SK-N-MC (cell line): ENCODE measurements around the gene HOXD9.

Experiments used
- DNase-seq: peaks from one replicate; pipeline ENCODE4 v3.0.0-alpha.2; 2011; ENCODE audit warnings: low read depth, low spot score
- H3K27ac ChIP-seq: fragments of 200-600 bp; sonication (generic); 2 replicates; pipeline ENCODE4 v1.5.1; 2016; ENCODE audit warnings: mixed run types
- H3K36me3 ChIP-seq: fragments of 200-600 bp; sonication (generic); 2 replicates; pipeline ENCODE4 v1.6.1; 2017; ENCODE audit warnings: antibody characterized with exemption, low read length, mixed read lengths; ENCODE audit not compliant: insufficient read depth
- H3K4me3 ChIP-seq: fragments of 200-600 bp; sonication (generic); 2 replicates; pipeline ENCODE4 v1.5.1; 2016
- H3K9ac ChIP-seq: fragments of 200-600 bp; sonication (generic); 2 replicates; pipeline ENCODE4 v1.8.0; 2017; ENCODE audit warnings: mixed run types, mixed read lengths; ENCODE audit not compliant: insufficient read length
- H3K9me3 ChIP-seq: fragments of 200-600 bp; sonication (generic); 2 replicates; pipeline ENCODE4 v1.6.1; 2017; ENCODE audit warnings: low read depth, mild to moderate bottlenecking, antibody characterized with exemption, low read length, moderate library complexity, mixed read lengths
- EZH2 ChIP-seq: fragments of 200-600 bp; sonication (generic); IDR thresholded peaks from one replicate; pipeline ENCODE4 v1.6.1; 2017; ENCODE audit warnings: antibody characterized with exemption
- FOXP2 ChIP-seq: optimal IDR thresholded peaks from 2 replicates; pipeline ENCODE3; 2011; ENCODE audit warnings: mild to moderate bottlenecking, moderate library complexity; ENCODE audit not compliant: insufficient read depth; ENCODE audit errors: extremely low read length, control extremely low read depth
- POLR2AphosphoS5 ChIP-seq: IDR thresholded peaks from 2 replicates; pipeline ENCODE4 v1.6.1; 2012; ENCODE audit warnings: mild to moderate bottlenecking, low read depth, low read length, borderline replicate concordance

HOXD9 gene

DNA sequence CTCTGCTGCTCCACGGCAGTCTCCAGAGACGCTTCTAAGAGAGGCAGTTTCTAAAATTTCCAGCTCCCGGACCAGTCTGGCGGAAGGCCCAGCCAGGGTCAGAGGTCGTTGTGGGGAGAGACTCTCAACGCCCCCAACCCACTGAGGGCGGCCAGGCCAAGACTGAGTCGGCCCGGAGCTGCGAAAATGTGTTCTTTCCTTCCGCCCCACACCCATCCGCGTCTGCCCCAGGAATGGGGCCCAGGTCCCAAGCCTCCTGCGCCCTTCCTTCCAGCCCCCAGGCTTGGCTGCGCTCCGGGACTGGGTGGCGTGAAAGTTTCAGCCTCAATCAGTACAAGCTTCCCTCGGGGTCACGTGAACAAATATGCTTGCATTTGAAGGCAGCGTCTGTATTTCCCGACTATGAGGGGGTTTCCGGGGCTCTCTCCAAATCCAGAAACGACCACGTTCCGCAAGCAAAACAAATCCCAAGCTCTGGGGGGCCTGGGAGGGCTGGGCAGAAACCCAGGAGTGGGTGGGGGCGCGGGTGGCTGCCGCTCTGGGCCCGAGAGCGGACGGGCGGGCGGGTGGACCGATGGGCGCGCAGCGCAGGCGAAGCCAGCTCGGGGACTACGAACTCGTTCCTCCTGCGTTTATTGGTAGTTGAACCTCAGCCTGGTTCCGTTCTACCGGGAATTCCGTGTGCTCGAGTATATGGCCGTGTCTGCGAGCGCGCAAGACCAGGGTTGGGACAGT lies 37.9 kb downstream of the HOXD9 start:
- DNase-seq: no peak
- peaks cover 5% of the 10 kb centered on the region; the same call in 1 of the 2 replicates for H3K36me3 ChIP-seq
- TF ChIP-seq FOXP2 (no peak), EZH2 (no peak), POLR2AphosphoS5 (no peak)
- H3K4me3 ChIP-seq: no peak overlapping the region
- no peak overlapping the region for H3K9ac ChIP-seq
- H3K27ac ChIP-seq: no peak overlapping the region
- no peaks in the 10 kb centered on the region for H3K9me3 ChIP-seq

DNA sequence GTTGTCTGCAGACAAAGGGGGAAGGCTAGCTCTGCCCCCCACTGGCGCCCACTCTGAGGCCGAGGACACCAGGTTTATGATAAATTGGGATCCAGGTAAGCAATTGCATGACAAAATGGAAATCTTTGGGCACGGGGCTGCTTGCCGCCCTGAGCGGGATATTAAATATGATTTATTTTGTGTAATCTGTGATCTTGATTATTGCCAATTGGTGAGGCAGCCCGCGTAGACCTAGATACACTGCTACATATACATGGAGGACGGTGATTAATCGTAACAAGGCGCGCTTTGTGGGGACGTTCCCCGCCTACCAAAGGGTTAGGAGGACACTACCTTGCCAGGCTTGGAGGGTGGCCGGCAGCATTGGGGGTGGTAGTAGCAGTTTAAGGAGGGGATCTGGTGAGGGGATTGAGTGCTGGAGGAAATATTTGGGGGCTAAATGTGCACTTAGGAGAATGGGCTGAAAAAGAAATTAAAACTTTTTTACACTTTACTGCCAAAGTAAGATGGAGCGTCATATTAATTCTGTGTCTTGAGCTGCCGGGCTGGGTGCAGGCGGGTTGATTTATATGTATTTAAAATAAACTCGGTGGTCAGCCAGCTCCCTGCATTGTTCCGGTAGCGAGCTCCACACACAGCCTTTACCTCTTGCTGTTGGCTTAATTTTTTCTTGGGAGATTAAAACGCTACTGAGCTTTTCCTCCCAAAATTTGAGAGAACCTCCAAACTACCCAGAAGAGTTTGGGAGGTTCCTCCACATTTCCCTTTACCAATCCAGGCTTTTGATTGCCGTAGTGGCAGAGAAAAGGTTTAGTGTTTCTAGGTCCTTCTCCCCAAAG lies 38.7 kb downstream of the HOXD9 start:
- DNase-seq: no peak
- no peak overlapping the region for H3K4me3 ChIP-seq
- no peaks in the 10 kb centered on the region for H3K9me3 ChIP-seq
- TF ChIP-seq FOXP2 (no peak), EZH2 (no peak), POLR2AphosphoS5 (no peak)
- H3K27ac ChIP-seq: no peak overlapping the region
- H3K9ac ChIP-seq: no peak overlapping the region
- peaks cover 5% of the 10 kb centered on the region; the same call in 1 of the 2 replicates for H3K36me3 ChIP-seq

DNA sequence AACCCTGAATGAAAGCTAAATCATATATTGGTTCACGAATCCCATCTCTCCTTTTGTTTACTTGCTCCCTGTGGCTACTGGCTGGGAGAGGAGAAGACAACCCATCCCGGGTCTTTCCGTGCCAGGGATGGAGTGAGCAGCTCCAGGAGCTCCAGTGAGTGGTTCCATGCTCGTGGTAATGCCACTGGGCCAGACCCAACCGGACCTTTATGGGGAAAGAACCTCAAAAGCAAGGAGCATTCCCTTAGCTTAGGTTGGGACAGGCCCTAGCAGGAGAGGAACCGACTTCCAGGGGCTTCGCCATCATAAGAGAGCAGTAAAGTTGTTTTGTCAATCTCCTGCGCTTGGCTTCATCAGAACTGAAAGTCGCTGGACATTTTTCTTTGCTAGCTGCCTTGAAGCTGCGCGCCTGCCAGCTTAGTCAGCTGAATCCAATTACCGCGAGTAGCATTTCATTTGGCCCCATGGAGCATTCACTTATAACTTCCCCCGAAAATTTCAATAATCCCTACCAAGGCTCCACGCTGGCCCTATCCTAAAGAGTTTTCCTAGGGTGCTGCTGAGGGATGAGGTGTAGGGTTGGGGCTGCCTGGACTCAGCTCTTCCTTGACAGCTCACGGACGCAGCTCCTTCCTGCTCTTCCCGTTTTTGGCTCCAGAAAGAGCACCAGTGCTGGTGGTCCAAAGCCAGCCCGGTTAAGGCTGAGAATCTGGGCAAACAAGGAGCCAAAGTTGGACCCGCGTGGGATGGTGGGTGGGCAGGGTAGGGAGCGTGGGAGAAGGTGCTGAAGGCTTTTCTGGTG lies 39.5 kb downstream of the HOXD9 start:
- H3K9ac ChIP-seq: no peak overlapping the region
- H3K9me3 ChIP-seq: no peaks in the 10 kb centered on the region
- TF ChIP-seq POLR2AphosphoS5 (no peak), FOXP2 (no peak), EZH2 (no peak)
- H3K4me3 ChIP-seq: no peak overlapping the region
- no peak overlapping the region for H3K27ac ChIP-seq
- DNase-seq: no peak
- peaks cover 5% of the 10 kb centered on the region; the same call in 1 of the 2 replicates for H3K36me3 ChIP-seq

- no peak for DNase-seq
- TF ChIP-seq FOXP2 (no peak), POLR2AphosphoS5 (no peak), EZH2 (no peak)
- no peak overlapping the region for H3K27ac ChIP-seq
- no peak overlapping the region for H3K4me3 ChIP-seq
- H3K9me3 ChIP-seq: no peaks in the 10 kb centered on the region
- no peak overlapping the region for H3K9ac ChIP-seq
- peaks cover 5% of the 10 kb centered on the region; the same call in 1 of the 2 replicates for H3K36me3 ChIP-seq
Observed at GRCh38 chr2:176162911-176163671, 40.6 kb downstream of the HOXD9 start.

GRCh38 chr2:176163672-176164056 lies 41.1 kb downstream of the HOXD9 start:
- DNase-seq: no peak
- Histone ChIP-seq H3K9ac (no peak overlapping the region), H3K27ac (no peak overlapping the region), H3K36me3 (peaks cover 5% of the 10 kb centered on the region; the same call in 1 of the 2 replicates), H3K9me3 (no peaks in the 10 kb centered on the region), H3K4me3 (no peak overlapping the region)
- no peak for TF ChIP-seq EZH2
- no peak for TF ChIP-seq FOXP2
- TF ChIP-seq POLR2AphosphoS5: no peak

- no peak for TF ChIP-seq POLR2AphosphoS5
- no peak for TF ChIP-seq EZH2
- TF ChIP-seq FOXP2: no peak
Observed at GRCh38 chr2:176164201-176164600, 41.7 kb downstream of the HOXD9 start.

DNA sequence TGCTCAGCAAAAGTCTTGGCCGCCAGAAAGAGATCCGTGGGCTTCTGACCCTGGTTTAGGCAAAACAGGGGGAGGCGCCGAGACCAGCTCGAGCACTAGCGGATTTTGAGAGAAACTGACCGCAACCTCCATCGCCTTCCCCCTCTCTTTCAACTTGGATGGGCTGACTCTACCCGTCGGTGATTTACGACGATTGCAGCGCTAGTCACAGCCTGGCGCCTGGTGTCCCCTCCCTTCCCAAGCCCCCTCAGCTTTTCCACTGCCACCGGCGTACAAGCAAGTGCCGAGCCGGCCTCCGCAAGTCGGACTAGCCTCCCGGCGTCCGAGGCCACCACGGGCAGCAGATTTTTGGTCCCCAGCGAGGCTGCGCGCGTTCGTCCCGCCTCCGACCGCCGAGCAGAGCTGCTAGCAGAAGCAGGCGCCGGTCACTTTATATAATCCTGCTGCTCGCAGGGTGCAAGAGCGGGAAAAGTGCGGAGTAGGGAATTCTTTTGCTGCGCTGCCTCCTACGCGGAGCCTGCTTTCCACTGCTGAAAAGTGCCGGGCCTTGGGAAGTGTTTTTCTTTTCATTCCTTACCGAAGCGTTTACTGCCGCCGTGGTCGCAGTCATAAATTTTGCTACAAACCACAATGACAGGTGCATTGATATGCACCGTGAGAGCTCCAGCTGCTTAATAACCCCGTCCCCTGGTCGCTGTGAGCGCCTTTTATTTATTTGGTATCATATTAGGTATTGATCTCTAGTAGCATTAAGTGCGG lies 42.3 kb downstream of the HOXD9 start:
- H3K27ac ChIP-seq: no peak overlapping the region
- no peaks in the 10 kb centered on the region for H3K9me3 ChIP-seq

More at GRCh38 chr2:176164201-176164600, 41.7 kb downstream of the HOXD9 start:
- no peak for DNase-seq
- no peak overlapping the region for H3K9ac ChIP-seq
- no peak overlapping the region for H3K4me3 ChIP-seq
- peaks cover 5% of the 10 kb centered on the region; the same call in 1 of the 2 replicates for H3K36me3 ChIP-seq
- no peak overlapping the region for H3K27ac ChIP-seq
- H3K9me3 ChIP-seq: no peaks in the 10 kb centered on the region

More for the DNA sequence above, 42.3 kb downstream of the HOXD9 start:
- TF ChIP-seq POLR2AphosphoS5 (no peak), FOXP2 (no peak), EZH2 (no peak)
- peaks cover 5% of the 10 kb centered on the region; the same call in 1 of the 2 replicates for H3K36me3 ChIP-seq
- DNase-seq: no peak
- H3K9ac ChIP-seq: no peak overlapping the region
- H3K4me3 ChIP-seq: no peak overlapping the region
